Endothelial cell of hepatic sinusoid (primary cell): Measurements from ENCODE around the gene OR1A1.
"Not testable (repeated sequence)": the region's sequence is repeated elsewhere in the genome, so short reads cannot be mapped to it uniquely, and the experiment has no call there.

ENCODE experiments used
- in situ Hi-C: cut with HindIII; loops from 2 replicates; pipeline ENCODE4 v1.10.0; 2017; ENCODE audit warnings: low sequenced_read_pairs

Gene OR1A1

DNA sequence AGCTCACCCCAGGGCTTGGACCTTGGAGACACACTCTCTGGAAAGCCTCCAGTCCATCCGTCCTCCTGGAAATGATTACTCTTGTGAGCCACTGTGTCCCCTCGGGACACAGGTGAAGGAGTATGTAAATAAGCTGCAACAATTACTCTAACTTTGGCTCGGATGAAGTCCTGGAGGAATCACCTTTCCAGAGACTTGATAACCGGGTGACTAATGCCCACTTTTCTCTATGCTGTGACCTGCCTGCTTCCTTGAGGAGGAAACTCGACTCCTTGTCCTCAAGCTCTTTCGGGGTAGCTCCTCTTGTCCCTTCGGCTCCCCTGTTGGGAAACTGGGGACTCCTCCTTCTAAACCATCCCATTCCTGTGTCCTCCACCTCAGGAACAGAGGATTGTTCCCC, at the start of gene OR1A1:
Gene OR1A1, plus strand, starts transcription at position 301 of the 400 bp plus-strand sequence. CDS start 7,954 bp downstream, outside the sequence.
- in situ Hi-C loops: no loop called here

- in situ Hi-C loops: no loop called here
These were observed 39.9 kb upstream of the OR1A1 start for GRCh38 chr17:3167574-3167973.

- in situ Hi-C loops: no loop called here
These were observed 17.5 kb upstream of the OR1A1 start for GRCh38 chr17:3189961-3190360.

DNA sequence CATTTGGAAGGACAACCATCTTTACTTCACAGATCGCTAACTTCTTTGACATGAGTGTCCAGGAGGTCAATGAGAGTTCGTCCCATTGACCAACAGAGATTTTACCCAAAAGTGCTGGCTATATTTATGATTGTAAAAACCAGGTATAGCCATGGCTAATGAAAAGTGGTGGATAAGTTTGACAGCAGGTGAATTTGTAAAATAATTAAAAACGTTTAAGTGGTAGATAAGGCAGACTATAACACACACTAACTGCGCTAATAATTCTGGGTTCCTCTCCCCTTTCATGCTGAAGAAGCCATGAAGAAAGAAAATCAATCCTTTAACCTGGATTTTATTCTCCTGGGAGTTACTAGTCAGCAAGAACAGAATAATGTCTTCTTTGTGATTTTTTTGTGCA, 10.2 kb upstream of the OR1A1 start, which contains the start of gene OR1A2:
Gene OR1A2, plus strand, starts transcription at position 301 of the 400 bp plus-strand sequence. Its CDS starts 0 bp downstream, at position 301.
- in situ Hi-C loops: no loop called here

GRCh38 chr17:3208484-3208883, 1.0 kb downstream of the OR1A1 start:
- in situ Hi-C loops: no loop called here

DNA sequence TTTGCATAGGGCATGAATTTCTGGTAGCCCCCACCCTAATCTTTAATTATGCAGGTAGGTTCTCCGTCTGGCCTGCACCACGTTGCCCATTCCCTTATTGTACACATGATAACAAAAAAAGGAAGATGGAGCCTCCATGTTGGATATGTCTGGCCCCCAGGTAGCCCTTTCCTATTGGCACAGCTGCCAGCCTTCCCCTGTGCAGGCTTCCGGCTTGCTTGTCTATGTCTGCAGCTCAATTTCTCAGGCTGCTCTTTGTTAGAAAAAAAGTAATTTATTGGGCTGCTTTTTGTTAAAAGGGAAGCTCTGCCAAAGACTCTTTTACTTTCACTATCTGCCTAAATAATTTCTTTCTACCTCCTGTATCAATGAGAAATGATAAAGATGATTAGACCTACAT, 5.5 kb downstream of the OR1A1 start:
- in situ Hi-C loops: no loop called here

GRCh38 chr17:3213587-3213986, 6.1 kb downstream of the OR1A1 start:
- in situ Hi-C loops: no loop called here

DNA sequence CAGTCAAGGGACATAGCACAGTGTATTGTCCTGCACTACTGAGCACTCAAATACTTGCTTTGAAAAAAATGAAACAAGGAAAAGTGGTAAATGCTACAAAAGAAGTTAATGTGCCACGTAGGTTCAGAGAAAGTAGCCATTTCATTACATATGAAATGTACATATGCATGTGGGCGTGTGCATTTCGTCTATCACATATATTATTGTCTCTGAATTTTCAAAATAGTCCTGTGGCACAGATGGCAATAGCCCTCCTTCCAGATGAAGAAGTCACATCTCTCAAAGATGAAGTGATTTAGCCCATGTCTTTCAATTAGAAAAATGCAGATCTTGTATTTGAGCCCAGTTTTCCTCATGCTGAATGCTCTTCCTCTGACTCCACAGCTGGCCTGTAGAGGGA, 12.5 kb downstream of the OR1A1 start:
- in situ Hi-C loops: not testable (repeated sequence)

DNA sequence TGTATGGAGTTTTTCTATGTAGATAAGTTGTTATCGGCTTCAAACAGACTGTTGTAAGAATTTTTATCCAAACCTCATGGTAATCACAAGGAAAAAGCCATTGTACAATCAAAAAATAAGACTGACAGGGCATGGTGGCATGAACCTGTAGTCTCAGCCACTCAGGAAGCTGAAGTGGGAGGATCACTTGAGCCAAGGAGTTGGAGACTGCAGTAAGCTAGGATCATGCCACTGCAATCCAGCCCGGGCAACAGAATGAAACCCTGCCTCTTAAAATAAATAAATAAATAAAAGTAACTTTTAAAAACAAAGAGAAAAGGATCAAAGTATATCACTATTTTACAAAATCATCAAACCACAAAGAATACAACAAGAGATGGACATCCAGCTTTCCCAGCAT, 14.4 kb downstream of the OR1A1 start:
- in situ Hi-C loops: no loop called here

DNA sequence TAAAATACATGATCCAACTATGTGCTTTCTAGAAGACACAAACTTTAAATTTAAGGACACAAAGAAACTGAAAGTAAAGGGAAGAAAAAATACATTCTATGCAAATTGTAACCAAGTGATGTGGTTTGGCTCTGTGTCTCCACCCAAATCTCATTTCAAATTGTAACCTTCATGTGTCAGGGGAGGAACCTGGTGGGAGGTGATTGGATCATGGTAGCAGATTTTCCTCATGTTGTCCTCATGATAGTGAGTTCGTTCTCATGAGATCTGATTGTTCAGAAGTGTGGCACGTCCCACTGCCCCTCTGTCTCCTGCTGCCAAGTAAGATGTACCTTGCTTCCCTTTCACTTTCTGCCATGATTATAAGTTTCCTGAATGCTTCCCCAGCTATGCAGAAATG, 15.0 kb downstream of the OR1A1 start:
- in situ Hi-C loops: no loop called here

DNA sequence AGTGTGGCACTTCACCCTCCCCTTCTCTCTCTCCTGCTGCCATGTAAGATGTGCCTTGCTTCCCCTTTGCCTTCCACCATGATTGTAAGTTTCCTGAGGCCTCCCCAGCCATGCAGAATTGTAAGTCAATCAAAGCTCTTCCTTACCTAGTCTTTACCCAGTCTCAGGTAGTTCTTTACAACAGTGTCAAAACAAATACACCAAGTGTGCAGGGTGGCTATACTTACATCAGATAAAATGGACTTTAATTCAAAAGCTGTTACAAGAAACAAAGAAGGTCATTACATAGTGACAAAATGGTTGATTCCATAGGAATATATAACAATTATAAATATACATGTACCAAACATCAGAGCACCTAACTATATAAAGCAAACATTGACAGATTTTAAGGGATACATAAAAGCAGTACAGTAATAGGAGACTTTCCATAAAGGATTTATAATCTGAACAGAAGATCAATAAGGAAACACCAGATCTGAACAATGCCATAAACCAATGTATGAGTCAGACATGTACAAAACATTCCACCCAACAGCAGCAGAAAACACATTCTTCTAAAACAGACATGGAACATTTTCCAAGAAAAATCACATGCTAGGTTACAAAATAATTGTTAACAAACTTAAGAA, 17.4 kb downstream of the OR1A1 start:
- in situ Hi-C loops: not testable (repeated sequence)

DNA sequence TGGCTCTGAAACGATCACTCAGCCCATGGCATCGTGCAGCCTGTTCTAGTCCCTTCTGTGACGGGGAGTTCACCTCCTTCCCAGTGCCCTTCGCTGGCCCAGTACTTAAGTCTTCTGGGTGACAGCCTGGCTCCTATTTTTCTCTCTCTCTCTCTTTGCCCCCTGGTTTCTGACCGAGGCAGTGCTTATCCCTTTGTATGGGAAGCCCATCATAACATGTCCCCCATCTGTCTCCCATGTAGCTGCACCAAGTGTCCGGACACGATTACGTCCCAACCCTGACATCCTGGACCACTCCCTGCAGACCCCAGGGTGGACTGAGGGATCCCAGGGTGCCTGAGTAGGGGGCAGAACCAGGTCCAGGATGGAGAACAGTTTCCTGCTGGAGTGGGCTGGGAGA, 24.8 kb downstream of the OR1A1 start:
- in situ Hi-C loops: not testable (repeated sequence)

DNA sequence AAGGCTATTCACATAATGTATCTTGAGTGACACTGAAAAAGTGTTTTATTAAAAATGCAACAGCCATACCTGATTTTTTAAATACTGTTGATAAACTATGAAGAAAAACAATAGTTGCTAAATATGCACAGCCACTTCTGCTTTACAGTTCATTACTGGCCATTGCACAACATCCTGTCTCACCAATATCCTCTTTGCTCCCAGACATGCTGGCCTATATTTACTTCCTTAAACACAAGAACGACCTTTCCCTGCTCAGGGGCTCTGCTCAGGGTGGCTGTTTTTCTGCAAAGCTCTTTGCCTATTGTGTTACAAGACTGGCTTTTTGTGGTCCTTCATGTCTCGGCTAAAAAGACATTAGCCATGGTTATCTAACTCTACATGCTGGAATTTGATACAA, 31.2 kb downstream of the OR1A1 start:
- in situ Hi-C loops: not testable (repeated sequence)

DNA sequence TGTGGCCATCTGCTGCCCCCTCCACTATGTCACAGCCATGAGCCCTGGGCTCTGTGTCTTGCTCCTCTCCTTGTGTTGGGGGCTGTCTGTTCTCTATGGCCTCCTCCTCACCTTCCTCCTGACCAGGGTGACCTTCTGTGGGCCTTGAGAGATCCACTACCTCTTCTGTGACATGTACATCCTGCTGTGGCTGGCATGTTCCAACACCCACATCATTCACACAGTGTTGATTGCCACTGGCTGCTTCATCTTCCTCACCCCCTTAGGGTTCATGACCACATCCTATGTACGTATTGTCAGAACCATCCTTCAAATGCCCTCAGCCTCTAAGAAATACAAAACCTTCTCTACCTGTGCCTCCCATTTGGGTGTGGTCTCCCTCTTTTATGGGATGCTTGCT, 33.6 kb downstream of the OR1A1 start:
- in situ Hi-C loops: not testable (repeated sequence)

GRCh38 chr17:3244841-3245240, 37.4 kb downstream of the OR1A1 start:
- in situ Hi-C loops: not testable (repeated sequence)

GRCh38 chr17:3249013-3249412, 41.5 kb downstream of the OR1A1 start:
- in situ Hi-C loops: not testable (repeated sequence)

- in situ Hi-C loops: no loop called here
These were observed 49.1 kb downstream of the OR1A1 start for GRCh38 chr17:3256575-3256974.

DNA sequence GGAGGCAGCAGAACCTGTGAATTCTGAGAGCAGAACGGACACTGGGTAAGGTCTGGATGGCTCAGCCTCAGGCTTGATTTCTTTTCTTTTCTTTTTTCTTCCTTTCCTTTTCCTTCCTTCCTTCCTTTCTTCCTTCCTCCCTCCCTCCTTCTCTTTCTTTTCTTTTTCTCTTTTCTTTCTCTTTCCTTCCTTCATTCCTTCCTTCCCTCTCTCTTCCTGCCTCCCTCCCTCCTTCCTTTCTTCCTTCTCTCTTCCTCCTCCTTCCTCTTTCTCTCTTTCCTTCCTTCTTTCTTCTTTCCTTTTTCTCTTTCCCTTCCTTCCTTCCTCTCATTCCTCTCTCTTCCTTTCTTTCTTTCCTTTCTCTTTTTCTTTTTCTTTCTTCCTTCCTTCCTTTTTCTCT, 52.7 kb downstream of the OR1A1 start:
- in situ Hi-C loops: no loop called here

- in situ Hi-C loops: no loop called here
These were observed 53.1 kb downstream of the OR1A1 start for GRCh38 chr17:3260600-3260999.
